Epithelial cell of proximal tubule (primary cell): ENCODE data around the gene ZDHHC11B. TPM values are rescaled to one million over a fixed set of nuclear protein-coding genes. Genes with fewer than 3 reads are reported as not detected.
"Not testable (repeated sequence)": the region's sequence is repeated elsewhere in the genome, so short reads cannot be mapped to it uniquely, and the experiment has no call there.

Experiments
- DNase-seq: peaks from one replicate; pipeline ENCODE4 v3.0.0-alpha.2; 2011; ENCODE audit warnings: low read depth
- H3K4me3 ChIP-seq: 2 replicates; pipeline ENCODE4 v1.5.1; 2011; ENCODE audit warnings: low read depth, mild to moderate bottlenecking, low read length
- total RNA-seq: library from RNA; depleted of rRNA; stranded (reverse); fragments of >200 nt; gene quantifications from 2 replicates; pipeline ENCODE4 v1.2.3, GENCODE V29; 2015
- TF ChIP-seq, protein P1 (sequence below): conservative IDR thresholded peaks from 2 replicates; pipeline ENCODE4 v1.5.1; 2012; ENCODE audit warnings: low read depth, mild to moderate bottlenecking, low read length

ZDHHC11B gene
- total RNA-seq, 1 donor from 2014 or later: not detected

DNA sequence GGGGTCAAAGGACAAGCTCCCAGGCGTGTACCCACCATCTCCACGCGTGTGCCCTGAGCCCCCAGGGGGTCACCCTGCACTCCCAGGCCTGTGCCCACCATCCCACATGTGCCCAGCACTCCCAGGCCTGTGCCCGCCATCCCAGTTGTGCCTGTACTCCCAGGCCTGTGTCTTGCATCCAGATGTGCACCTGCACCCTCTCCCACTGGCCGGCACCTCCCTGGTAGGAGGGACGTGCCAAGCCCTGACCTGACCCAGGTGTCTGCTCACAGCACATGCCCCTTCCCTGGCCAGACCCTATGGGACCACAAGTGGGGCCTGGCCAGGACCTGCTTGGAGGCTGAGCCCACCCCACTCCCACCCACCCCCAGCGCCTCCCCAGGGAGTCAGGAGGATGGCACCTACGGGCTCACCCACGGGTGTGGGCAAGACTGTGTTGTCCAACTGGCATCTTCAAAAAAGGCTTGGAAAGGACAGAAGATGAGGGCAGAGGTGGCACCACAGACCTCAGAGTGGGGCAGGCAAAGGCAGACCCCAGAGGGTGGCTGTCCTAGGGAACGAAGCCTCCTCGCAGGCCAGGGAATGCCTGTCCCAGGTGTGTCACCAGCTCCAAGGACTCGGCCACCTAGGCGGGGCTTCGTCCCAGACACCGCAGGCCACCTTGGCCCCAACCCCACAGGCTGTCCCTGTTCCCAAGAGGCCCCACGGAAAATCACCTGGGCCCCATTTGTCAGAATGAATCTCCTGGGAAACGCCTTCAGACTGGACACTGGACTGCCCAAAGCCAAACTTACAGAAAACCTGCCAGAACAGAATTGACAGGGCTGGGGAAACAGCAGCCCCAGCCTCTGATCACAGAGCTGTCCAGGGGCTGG, 103.0 kb downstream of the ZDHHC11B start:
- H3K4me3 ChIP-seq, DNase-seq: not testable (repeated sequence)

DNA sequence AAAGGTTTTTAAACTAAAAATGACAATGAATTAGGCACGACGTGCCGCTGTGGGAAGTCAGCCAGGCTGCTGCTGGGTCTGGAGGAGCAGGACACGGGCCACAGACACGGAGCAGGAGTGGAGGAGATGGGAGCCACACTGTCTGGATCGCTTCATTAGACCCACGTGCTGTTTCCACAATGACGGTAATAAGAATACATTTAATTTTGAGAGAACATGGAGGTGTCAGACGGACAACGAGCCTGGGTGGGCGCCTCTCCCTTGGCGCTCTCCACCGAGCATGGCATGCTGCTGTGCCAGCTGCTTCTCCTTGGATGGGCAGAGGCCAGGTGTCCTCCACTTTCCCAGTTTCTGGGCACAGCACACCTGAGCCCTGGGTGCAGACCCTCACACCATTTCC, 103.7 kb downstream of the ZDHHC11B start:
- not testable (repeated sequence) for DNase-seq, H3K4me3 ChIP-seq

DNA sequence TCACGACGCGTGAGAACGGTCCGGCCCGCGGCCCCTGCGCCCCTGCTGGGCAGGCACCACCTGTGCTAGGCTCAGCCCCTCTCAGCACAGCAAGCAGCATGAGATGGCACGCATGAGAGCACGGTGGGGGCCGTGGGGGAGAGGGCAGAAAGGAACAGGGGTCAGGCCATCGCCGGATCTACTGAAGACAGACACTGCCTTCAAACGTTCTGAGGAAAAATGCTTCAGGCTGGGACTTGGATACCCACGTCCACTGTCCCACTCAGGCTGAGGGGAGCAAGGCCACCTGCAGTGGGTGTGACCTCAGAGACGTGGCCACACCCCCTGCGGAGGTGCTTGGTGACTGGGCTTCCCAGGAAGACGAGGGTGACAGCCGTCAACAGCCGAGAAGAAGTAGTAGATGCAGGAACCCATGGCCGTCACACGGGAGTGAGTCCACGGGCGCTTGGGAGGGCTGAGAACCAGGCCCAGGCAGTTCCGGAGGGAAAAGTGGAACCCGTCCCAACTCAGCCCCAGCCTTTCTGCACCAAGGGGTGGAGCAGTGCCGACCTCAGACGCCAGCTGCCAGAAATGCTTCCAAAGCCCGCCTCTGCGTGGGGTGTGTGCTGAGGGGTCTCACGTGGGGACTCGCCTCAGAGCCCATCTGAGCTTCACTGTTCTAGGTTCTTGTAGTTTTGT, 104.3 kb downstream of the ZDHHC11B start:
- not testable (repeated sequence) for DNase-seq, H3K4me3 ChIP-seq

DNA sequence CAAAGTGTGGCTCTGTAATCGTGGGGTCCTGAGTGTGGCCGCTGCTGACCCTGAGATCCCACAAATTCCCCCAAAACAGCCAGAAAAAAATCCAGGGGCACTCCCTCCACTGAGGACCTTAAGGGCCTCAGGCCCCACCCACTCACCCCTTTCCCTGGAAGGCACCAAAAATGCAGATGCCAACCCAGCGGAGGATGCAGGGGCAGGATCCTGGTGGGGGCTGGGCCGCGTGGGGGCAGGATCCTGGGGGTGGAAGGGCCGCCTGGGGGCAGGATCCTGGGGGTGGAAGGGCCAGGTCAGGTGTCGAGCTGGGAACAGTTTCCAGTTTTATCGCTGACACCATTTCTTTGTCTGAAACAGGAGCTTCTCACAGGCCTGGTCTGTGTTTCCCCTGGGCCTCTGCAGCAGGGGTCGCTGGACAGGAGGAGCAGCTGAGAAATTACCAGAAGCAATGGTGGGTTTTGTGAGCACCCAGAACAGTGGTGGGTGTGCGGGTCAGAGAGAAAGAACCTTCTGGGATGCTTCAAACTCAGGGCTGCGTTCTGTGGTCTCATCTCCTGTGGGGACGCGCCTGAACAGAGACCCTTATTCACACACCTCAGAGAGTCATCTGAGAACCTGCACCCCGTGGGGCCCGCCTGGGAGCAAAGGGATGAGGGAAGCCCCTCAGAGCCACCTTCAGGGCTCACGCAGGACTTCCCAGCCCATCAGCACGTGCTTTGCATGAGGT, 105.2 kb downstream of the ZDHHC11B start:
- DNase-seq, H3K4me3 ChIP-seq: not testable (repeated sequence)

DNA sequence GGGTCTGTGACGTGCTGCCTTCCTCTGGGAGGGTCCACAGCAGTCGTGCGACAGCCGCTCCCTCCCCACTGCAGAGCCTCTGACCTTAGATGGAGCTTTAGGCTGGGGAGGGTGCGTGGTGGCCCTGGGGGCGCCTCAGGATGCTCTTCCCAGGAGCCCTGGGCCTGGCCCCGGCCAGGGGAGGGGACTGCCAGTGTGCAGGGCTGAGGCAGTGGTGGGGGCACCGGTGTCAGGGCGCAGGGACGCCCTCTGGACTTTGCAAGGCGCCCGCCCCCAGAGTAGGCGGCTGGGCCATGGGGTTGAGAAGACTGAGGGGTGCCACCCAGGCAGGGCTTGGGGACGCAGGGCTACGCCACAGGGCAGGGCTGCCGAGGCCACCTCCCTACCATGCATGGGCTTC, 106.0 kb downstream of the ZDHHC11B start:
- not testable (repeated sequence) for DNase-seq, H3K4me3 ChIP-seq

DNA sequence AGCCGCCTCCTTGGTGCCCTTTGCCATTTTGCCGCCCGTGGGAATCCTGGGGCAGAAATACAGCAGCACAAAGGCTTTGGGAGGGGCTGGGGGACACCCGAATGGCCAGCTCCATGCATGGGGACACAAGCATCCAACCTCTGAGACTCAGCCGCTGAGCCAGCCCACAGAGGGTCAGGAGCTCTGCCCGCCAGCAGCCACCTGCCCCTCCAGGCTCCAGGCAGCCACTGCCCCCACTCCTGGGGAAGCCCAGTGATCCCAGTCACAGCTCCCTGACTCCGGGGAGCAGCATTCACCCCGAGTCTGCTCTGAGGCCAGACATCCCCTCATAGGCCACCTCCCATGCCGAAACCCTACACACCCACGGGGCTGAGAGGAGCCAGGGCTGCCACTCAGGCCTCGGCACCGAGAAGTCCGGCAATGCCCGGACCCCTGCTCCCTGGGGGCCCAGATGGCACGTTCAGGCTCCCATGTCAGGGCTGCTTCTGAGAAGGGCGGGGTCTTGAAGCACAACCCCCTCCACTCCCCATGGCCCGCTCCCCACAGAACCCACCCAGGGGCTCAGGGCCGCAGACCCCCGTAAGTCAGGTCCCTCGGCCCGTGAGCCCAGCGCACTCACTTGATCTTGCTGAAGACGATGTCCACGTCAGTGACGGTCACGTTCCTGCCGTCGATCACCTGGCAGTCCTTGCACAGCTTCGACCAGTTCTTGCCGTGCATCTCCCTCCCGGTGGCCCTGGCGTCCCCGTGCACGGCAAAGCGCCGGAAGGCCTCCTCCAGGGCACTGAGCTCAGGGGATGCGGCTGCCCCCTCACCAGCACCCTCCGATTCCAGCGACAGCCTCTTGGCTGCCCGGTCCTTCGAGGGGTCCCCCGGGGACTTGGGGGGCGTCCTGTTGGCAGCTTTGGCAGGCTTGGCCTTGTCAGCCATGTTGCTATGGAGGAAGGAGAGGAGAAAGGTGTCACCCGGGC, 107.1 kb downstream of the ZDHHC11B start:
- TF ChIP-seq, protein P1, sequence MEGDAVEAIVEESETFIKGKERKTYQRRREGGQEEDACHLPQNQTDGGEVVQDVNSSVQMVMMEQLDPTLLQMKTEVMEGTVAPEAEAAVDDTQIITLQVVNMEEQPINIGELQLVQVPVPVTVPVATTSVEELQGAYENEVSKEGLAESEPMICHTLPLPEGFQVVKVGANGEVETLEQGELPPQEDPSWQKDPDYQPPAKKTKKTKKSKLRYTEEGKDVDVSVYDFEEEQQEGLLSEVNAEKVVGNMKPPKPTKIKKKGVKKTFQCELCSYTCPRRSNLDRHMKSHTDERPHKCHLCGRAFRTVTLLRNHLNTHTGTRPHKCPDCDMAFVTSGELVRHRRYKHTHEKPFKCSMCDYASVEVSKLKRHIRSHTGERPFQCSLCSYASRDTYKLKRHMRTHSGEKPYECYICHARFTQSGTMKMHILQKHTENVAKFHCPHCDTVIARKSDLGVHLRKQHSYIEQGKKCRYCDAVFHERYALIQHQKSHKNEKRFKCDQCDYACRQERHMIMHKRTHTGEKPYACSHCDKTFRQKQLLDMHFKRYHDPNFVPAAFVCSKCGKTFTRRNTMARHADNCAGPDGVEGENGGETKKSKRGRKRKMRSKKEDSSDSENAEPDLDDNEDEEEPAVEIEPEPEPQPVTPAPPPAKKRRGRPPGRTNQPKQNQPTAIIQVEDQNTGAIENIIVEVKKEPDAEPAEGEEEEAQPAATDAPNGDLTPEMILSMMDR: no peak
- H3K4me3 ChIP-seq: no peak overlapping the region
- DNase-seq: no peak

DNA sequence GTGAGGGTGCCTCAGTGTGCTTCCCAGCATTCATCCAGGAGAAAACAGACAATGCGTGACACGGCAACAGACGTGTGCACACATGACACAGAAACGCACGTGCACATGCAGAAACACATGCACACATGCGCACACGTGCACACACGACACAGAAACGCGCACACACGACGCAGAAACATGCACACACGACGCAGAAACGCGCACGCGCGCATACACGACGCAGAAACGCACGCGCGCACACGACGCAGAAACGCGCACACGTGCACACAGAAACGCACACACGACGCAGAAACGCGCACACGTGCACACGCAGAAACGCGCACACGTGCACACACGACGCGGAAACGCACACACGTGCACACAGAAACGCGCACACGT, 107.8 kb downstream of the ZDHHC11B start:
- no peak overlapping the region for H3K4me3 ChIP-seq
- DNase-seq: no peak
- TF ChIP-seq, protein P1: no peak

DNA sequence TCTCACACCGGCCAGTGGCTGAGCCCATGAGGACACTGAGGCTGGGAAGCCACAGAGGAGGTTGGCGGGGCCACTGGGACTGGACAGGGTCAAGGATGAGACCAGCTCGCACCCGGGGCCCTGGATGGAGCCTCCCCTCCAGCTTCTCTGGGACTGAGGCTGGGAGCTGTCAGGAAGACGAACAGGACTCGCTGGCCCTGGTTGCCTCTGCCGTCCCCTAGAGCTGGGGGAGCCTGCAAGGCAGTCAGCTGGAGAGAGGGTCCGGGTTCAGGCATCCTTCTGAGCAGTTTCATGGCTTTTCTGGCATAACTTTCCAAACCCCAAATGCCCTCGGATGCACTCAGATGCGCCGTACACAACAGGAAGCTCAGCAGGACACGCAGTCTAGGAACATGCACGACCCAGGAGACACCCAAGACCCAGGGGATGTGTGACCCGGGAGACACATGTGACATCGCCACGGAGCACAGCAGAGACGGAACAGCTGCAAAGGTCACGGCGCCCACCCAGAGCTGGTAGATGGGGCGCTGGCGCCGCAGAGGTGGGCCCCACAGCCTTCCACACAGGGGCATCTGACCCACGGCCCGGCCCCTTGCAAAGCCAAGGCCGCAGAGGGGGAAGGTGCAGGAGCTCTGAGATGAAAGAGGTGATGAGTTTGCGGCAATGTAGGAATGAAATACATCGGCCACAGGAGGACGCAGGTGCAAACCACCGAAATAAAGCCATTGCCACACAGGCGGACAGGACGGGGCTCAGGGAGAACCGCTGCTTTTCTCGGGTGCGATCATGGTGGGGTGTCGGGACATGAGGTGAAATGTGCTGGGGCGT, 108.4 kb downstream of the ZDHHC11B start:
- no peak for DNase-seq
- no peak overlapping the region for H3K4me3 ChIP-seq
- TF ChIP-seq, protein P1: no peak
